HEK293 (cell line): ENCODE data around the gene MCFD2.

Experiments used
- CTCF ChIA-PET: fragments of 350-600 bp; formaldehyde crosslinking; extraction: SDS; loops from one replicate; lab custom pipeline; 2021; ENCODE audit warnings: antibody characterized with exemption; lab: Yijun Ruan, JAX
- POLR2A ChIA-PET: fragments of 300-600 bp; formaldehyde crosslinking; extraction: SDS; loops from one replicate; lab custom pipeline; 2020; ENCODE audit warnings: antibody characterized with exemption, inconsistent platforms; lab: Yijun Ruan, JAX
- H3K27ac ChIP-seq: fragments of 200-500 bp; sonication (Bioruptor generic); 2 replicates; pipeline ENCODE4 v1.5.1; 2014; ENCODE audit warnings: low read depth, low read length, control low read depth, inconsistent platforms; ENCODE audit errors: extremely low read depth
- H3K36me3 ChIP-seq, 2 experiments: fragments of 200-500 bp in 1 of 2; sonication (Bioruptor generic) in 1 of 2; 1 replicate in 1 of 2; 2 replicates in 1 of 2; pipeline ENCODE4 v1.5.1; 2014 to 2017; ENCODE audit warnings: inconsistent platforms in 2 of 2, low read length in 2 of 2; ENCODE audit not compliant: control insufficient read depth in 2 of 2, insufficient read depth in 1 of 2
- H3K4me1 ChIP-seq: fragments of 200-500 bp; sonication (Bioruptor generic); 2 replicates; pipeline ENCODE4 v1.5.1; 2014; ENCODE audit warnings: mild to moderate bottlenecking, low read length, inconsistent platforms; ENCODE audit not compliant: control insufficient read depth, insufficient read depth
- H3K4me3 ChIP-seq: 2 replicates; pipeline ENCODE4 v1.5.1; 2011; ENCODE audit warnings: low read depth, mild to moderate bottlenecking, control low read depth, low read length, moderate library complexity
- H3K9me3 ChIP-seq: fragments of 200-500 bp; sonication (Bioruptor generic); 2 replicates; pipeline ENCODE4 v1.5.1; 2014; ENCODE audit warnings: low read depth, low read length, inconsistent platforms; ENCODE audit not compliant: control insufficient read depth, insufficient read depth
- EGR2 ChIP-seq: fragments of 450-650 bp; formaldehyde crosslinking; IDR thresholded peaks from 2 replicates; pipeline ENCODE4 v1.5.1; 2016; ENCODE audit warnings: low read depth, missing biosample characterization, missing genetic modification characterization
- FEZF1 ChIP-seq: fragments of 450-650 bp; formaldehyde crosslinking; IDR thresholded peaks from 2 replicates; pipeline ENCODE4 v1.5.1; 2016; ENCODE audit warnings: missing biosample characterization, missing genetic modification characterization
- HOXC10 ChIP-seq: sonication (generic); formaldehyde crosslinking; IDR thresholded peaks from 2 replicates; pipeline ENCODE4 v1.8.1; 2023; ENCODE audit warnings: mild to moderate bottlenecking, missing genetic modification reagents
- HOXD13 ChIP-seq: sonication (generic); formaldehyde crosslinking; IDR thresholded peaks from 2 replicates; pipeline ENCODE4 v1.8.0; 2022; ENCODE audit warnings: missing genetic modification reagents, borderline replicate concordance
- YY1 ChIP-seq: fragments of 450-650 bp; formaldehyde crosslinking; IDR thresholded peaks from 2 replicates; pipeline ENCODE4 v1.5.1; 2018; ENCODE audit warnings: missing biosample characterization, missing genetic modification characterization
- ZBTB21 ChIP-seq: fragments of 450-650 bp; formaldehyde crosslinking; IDR thresholded peaks from 2 replicates; pipeline ENCODE4 v1.5.1; 2017; ENCODE audit warnings: missing biosample characterization, missing genetic modification characterization
- ZBTB48 ChIP-seq: fragments of 450-650 bp; formaldehyde crosslinking; IDR thresholded peaks from 2 replicates; pipeline ENCODE4 v1.5.1; 2016; ENCODE audit warnings: missing biosample characterization, missing genetic modification characterization
- ZFP3 ChIP-seq: fragments of 450-650 bp; formaldehyde crosslinking; IDR thresholded peaks from 2 replicates; pipeline ENCODE4 v1.5.1; 2016; ENCODE audit warnings: low read depth, missing biosample characterization, missing genetic modification characterization
- ZFP69B ChIP-seq: fragments of 450-650 bp; formaldehyde crosslinking; IDR thresholded peaks from 2 replicates; pipeline ENCODE4 v1.5.1; 2016; ENCODE audit warnings: missing biosample characterization, missing genetic modification characterization
- ZNF10 ChIP-seq: fragments of 450-650 bp; formaldehyde crosslinking; IDR thresholded peaks from 2 replicates; pipeline ENCODE4 v1.5.1; 2017; ENCODE audit warnings: missing biosample characterization, missing genetic modification characterization
- ZNF114 ChIP-seq: fragments of 450-650 bp; formaldehyde crosslinking; IDR thresholded peaks from 2 replicates; pipeline ENCODE4 v1.5.0; 2017; ENCODE audit warnings: missing biosample characterization, missing genetic modification characterization
- ZNF133 ChIP-seq: fragments of 450-650 bp; formaldehyde crosslinking; IDR thresholded peaks from 2 replicates; pipeline ENCODE4 v1.5.1; 2016; ENCODE audit warnings: missing biosample characterization, missing genetic modification characterization
- ZNF146 ChIP-seq: fragments of 450-650 bp; formaldehyde crosslinking; IDR thresholded peaks from 2 replicates; pipeline ENCODE4 v1.5.1; 2016; ENCODE audit warnings: missing biosample characterization, missing genetic modification characterization
- ZNF155 ChIP-seq: fragments of 450-650 bp; formaldehyde crosslinking; IDR thresholded peaks from 2 replicates; pipeline ENCODE4 v1.5.1; 2016; ENCODE audit warnings: missing biosample characterization, missing genetic modification characterization
- ZNF239 ChIP-seq: fragments of 450-650 bp; formaldehyde crosslinking; IDR thresholded peaks from 2 replicates; pipeline ENCODE4 v1.5.1; 2016; ENCODE audit warnings: missing biosample characterization, missing genetic modification characterization
- ZNF366 ChIP-seq: fragments of 450-650 bp; formaldehyde crosslinking; conservative IDR thresholded peaks from 2 replicates; pipeline ENCODE4 v1.5.1; 2016; ENCODE audit warnings: missing biosample characterization, missing genetic modification characterization
- ZNF558 ChIP-seq: fragments of 450-650 bp; formaldehyde crosslinking; IDR thresholded peaks from 2 replicates; pipeline ENCODE4 v1.5.1; 2016; ENCODE audit warnings: missing biosample characterization, missing genetic modification characterization
- ZNF670 ChIP-seq: fragments of 450-650 bp; formaldehyde crosslinking; IDR thresholded peaks from 2 replicates; pipeline ENCODE4 v1.5.1; 2016; ENCODE audit warnings: missing biosample characterization, missing genetic modification characterization, low read depth
- ZNF747 ChIP-seq: fragments of 450-650 bp; formaldehyde crosslinking; IDR thresholded peaks from 2 replicates; pipeline ENCODE4 v1.5.1; 2016; ENCODE audit warnings: missing biosample characterization, missing genetic modification characterization
- ZNF777 ChIP-seq: fragments of 450-650 bp; formaldehyde crosslinking; IDR thresholded peaks from 2 replicates; pipeline ENCODE4 v1.5.1; 2017; ENCODE audit warnings: missing biosample characterization, missing genetic modification characterization, borderline replicate concordance
- TF ChIP-seq, protein P1 (sequence below): fragments of 450-650 bp; formaldehyde crosslinking; conservative IDR thresholded peaks from 2 replicates; pipeline ENCODE4 v1.5.1; 2016; ENCODE audit warnings: low read depth, missing biosample characterization, missing genetic modification characterization
- TF ChIP-seq, protein P2 (sequence below): fragments of 450-650 bp; formaldehyde crosslinking; IDR thresholded peaks from 2 replicates; pipeline ENCODE4 v1.5.1; 2016; ENCODE audit warnings: missing biosample characterization, missing genetic modification characterization
- TF ChIP-seq, protein P3 (sequence below): IDR thresholded peaks from 2 replicates; pipeline ENCODE4 v1.6.1; 2011; ENCODE audit warnings: mild to moderate bottlenecking, low read depth, low read length, borderline replicate concordance
- TF ChIP-seq, protein P4 (sequence below): fragments of 450-650 bp; formaldehyde crosslinking; IDR thresholded peaks from 2 replicates; pipeline ENCODE4 v1.5.1; 2016; ENCODE audit warnings: missing biosample characterization, missing genetic modification characterization
- TF ChIP-seq, protein P5 (sequence below): fragments of 450-650 bp; formaldehyde crosslinking; IDR thresholded peaks from 2 replicates; pipeline ENCODE4 v1.5.1; 2016; ENCODE audit warnings: missing biosample characterization, missing genetic modification characterization
- TF ChIP-seq, protein P6 (sequence below): fragments of 450-650 bp; formaldehyde crosslinking; IDR thresholded peaks from 2 replicates; pipeline ENCODE4 v1.5.1; 2017; ENCODE audit warnings: missing biosample characterization, missing genetic modification characterization

The MCFD2 gene

DNA sequence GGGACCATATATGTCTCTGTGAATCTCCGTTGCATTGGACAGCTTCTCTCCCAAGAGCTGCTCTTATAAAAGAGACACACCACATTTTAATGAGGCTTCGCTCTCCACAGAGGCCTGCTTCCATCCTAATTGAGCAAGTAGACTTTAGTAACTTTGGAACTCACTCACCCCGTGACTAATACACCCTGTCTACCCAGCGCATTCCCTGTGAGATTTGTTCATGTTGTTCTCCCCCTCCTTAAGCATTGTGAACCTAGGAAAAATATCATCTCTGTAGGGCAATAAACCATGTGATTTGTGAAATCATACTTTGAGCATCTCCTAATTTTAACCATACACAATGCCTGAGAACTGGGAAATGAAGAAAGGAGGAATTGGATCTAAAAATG lies 56.9 kb downstream of the MCFD2 start:
- TF ChIP-seq ZNF133 (tag by site-specific recombination) (no peak), HOXC10 (CRISPR knock-in tag) (no peak), YY1 (tag by site-specific recombination) (no peak), ZFP3 (tag by site-specific recombination) (no peak), ZNF146 (no peak), EGR2 (tag by site-specific recombination) (no peak), ZNF366 (tag by site-specific recombination) (no peak), HOXD13 (CRISPR knock-in tag) (no peak), ZNF777 (tag by site-specific recombination) (no peak), ZNF239 (tag by site-specific recombination) (no peak), ZFP69B (no peak), ZBTB21 (no peak), ZNF155 (tag by site-specific recombination) (no peak)
- TF ChIP-seq, protein P1, sequence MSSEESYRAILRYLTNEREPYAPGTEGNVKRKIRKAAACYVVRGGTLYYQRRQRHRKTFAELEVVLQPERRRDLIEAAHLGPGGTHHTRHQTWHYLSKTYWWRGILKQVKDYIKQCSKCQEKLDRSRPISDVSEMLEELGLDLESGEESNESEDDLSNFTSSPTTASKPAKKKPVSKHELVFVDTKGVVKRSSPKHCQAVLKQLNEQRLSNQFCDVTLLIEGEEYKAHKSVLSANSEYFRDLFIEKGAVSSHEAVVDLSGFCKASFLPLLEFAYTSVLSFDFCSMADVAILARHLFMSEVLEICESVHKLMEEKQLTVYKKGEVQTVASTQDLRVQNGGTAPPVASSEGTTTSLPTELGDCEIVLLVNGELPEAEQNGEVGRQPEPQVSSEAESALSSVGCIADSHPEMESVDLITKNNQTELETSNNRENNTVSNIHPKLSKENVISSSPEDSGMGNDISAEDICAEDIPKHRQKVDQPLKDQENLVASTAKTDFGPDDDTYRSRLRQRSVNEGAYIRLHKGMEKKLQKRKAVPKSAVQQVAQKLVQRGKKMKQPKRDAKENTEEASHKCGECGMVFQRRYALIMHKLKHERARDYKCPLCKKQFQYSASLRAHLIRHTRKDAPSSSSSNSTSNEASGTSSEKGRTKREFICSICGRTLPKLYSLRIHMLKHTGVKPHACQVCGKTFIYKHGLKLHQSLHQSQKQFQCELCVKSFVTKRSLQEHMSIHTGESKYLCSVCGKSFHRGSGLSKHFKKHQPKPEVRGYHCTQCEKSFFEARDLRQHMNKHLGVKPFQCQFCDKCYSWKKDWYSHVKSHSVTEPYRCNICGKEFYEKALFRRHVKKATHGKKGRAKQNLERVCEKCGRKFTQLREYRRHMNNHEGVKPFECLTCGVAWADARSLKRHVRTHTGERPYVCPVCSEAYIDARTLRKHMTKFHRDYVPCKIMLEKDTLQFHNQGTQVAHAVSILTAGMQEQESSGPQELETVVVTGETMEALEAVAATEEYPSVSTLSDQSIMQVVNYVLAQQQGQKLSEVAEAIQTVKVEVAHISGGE (tag by site-specific recombination): no peak
- TF ChIP-seq, protein P2, sequence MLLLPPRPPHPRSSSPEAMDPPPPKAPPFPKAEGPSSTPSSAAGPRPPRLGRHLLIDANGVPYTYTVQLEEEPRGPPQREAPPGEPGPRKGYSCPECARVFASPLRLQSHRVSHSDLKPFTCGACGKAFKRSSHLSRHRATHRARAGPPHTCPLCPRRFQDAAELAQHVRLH (tag by site-specific recombination): no peak
- TF ChIP-seq, protein P3, sequence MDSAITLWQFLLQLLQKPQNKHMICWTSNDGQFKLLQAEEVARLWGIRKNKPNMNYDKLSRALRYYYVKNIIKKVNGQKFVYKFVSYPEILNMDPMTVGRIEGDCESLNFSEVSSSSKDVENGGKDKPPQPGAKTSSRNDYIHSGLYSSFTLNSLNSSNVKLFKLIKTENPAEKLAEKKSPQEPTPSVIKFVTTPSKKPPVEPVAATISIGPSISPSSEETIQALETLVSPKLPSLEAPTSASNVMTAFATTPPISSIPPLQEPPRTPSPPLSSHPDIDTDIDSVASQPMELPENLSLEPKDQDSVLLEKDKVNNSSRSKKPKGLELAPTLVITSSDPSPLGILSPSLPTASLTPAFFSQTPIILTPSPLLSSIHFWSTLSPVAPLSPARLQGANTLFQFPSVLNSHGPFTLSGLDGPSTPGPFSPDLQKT: no peak
- TF ChIP-seq, protein P4, sequence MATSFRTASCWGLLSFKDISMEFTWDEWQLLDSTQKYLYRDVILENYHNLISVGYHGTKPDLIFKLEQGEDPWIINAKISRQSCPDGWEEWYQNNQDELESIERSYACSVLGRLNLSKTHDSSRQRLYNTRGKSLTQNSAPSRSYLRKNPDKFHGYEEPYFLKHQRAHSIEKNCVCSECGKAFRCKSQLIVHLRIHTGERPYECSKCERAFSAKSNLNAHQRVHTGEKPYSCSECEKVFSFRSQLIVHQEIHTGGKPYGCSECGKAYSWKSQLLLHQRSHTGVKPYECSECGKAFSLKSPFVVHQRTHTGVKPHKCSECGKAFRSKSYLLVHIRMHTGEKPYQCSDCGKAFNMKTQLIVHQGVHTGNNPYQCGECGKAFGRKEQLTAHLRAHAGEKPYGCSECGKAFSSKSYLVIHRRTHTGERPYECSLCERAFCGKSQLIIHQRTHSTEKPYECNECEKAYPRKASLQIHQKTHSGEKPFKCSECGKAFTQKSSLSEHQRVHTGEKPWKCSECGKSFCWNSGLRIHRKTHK (tag by site-specific recombination): no peak
- POLR2A ChIA-PET: no interaction called here
- CTCF ChIA-PET: interaction anchor here (0.6 kb wide), 1 partner anchor 169 kb away, joined by 4 read pairs; no protein-coding TSS in a partner anchor

DNA sequence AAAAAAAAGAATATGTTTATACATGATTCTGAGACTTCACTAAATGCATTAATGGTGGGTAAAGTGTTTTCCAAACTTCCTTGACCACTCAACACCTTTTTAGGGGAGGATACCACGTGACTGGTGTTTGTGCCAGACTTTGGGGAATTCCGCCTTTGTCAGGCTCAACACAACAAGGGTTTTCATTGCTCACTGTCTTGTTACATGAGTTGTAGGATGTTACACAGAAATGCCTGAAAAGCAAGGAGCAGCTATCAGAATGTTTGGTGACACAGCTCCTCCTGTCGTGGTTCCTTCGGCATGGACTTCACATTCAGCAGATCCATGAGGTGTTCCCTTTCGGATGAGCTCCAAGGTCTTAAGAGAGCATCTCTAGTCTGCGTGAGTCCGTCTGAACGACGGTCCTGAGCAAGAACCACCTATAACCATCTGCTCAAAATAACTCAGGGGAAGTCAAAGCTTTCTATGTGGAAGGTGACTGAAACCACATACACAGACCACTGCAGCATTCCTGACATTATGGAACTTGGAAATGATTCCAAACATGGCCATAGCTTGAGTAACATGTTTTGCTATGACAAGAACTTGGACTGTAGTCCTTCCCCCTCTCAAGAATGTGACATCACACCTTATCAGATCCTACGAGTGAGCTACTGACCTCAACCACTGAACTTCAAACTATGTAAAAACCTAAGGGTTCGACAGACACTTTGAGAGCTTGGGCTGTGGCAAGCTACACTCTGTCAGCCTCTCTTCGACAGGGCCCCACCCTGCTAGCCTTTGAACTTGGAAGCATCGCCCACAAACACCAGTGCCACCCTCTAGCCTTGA lies 57.5 kb downstream of the MCFD2 start:
- H3K9me3 ChIP-seq: no peaks in the 10 kb centered on the region
- ChIA-PET CTCF (interaction anchor here (0.5 to 0.6 kb wide), 2 partner anchors 170 to 465 kb away, joined by 3 to 4 read pairs; no protein-coding TSS in a partner anchor), POLR2A (no interaction called here)
- no peaks in the 10 kb centered on the region for H3K4me1 ChIP-seq
- no peaks in the 10 kb centered on the region for H3K36me3 ChIP-seq
- no peak overlapping the region for H3K27ac ChIP-seq
- H3K4me3 ChIP-seq: no peak overlapping the region
- TF ChIP-seq, protein P5, sequence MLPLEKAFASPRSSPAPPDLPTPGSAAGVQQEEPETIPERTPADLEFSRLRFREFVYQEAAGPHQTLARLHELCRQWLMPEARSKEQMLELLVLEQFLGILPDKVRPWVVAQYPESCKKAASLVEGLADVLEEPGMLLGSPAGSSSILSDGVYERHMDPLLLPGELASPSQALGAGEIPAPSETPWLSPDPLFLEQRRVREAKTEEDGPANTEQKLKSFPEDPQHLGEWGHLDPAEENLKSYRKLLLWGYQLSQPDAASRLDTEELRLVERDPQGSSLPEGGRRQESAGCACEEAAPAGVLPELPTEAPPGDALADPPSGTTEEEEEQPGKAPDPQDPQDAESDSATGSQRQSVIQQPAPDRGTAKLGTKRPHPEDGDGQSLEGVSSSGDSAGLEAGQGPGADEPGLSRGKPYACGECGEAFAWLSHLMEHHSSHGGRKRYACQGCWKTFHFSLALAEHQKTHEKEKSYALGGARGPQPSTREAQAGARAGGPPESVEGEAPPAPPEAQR: no peak
- no peak for TF ChIP-seq ZNF747
- TF ChIP-seq, protein P6, sequence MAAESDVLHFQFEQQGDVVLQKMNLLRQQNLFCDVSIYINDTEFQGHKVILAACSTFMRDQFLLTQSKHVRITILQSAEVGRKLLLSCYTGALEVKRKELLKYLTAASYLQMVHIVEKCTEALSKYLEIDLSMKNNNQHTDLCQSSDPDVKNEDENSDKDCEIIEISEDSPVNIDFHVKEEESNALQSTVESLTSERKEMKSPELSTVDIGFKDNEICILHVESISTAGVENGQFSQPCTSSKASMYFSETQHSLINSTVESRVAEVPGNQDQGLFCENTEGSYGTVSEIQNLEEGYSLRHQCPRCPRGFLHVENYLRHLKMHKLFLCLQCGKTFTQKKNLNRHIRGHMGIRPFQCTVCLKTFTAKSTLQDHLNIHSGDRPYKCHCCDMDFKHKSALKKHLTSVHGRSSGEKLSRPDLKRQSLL (tag by site-specific recombination): no peak
- TF ChIP-seq, protein P2 (tag by site-specific recombination): no peak
- TF ChIP-seq ZNF114: no peak
- TF ChIP-seq ZNF10: no peak
- TF ChIP-seq FEZF1: no peak
- TF ChIP-seq ZNF558: no peak
- no peak for TF ChIP-seq ZBTB48
- no peak for TF ChIP-seq ZNF670 (tag by site-specific recombination)
- TF ChIP-seq, all 188 proteins: peak for 0

More for the DNA sequence above, 56.9 kb downstream of the MCFD2 start:
- Histone ChIP-seq H3K36me3 (no peaks in the 10 kb centered on the region), H3K9me3 (no peaks in the 10 kb centered on the region), H3K4me1 (no peaks in the 10 kb centered on the region), H3K27ac (no peak overlapping the region), H3K4me3 (no peak overlapping the region)
